A549 treated with CORT108297 at 1 μM for 4 hours (cell line): ENCODE results near the gene GLYATL1. TPM values are rescaled to one million over a fixed set of nuclear protein-coding genes. Genes with fewer than 3 reads are reported as not detected.

Experiments used
- total RNA-seq: library from RNA; stranded (reverse); fragments of 200-300 nt; extraction: Qiagen RNA extraction; gene quantifications from 5 replicates; pipeline ENCODE4 v1.2.3, GENCODE V29; 2022

Gene GLYATL1
- 0.15 TPM in 1 of 5 replicates, not detected in the others for total RNA-seq

DNA sequence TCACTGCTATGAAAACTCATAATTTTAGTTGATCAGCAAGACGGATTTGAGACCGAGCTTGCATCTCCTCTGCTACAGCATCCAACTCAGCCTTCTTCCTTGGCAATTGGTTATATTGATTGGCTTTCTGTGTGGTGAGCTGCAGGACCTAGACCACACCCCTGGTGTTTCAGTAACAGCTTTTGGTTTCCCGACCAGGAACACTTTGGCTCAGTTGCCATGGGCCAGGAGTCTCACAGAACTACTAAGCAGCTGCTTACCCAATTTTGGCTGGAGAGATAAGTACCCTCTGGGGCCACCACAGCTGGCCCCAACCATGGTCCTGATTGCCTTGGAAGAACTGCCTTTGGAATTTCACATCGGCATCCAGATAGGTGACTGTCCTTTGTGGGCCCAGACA is at the start of gene GLYATL1:
TSS of gene GLYATL1 (plus strand) at position 212 of the 400 bp plus-strand sequence. CDS start 7,600 bp downstream, outside the sequence.

Other genes starting within 250 kb of the GLYATL1 start
- not detected in 5 replicates for gene GLYAT, start 207.5 kb upstream of the GLYATL1 start, total RNA-seq
- gene GLYATL2, start 94.8 kb upstream of the GLYATL1 start, total RNA-seq: 0.08 TPM in 1 of 5 replicates, not detected in the others
- not detected in 5 replicates for gene GLYATL1B, start 146.8 kb downstream of the GLYATL1 start, total RNA-seq
- gene FAM111B, start 167.7 kb downstream of the GLYATL1 start, total RNA-seq: 7.1 to 8.6 TPM (median 7.3 TPM) in 5 replicates
- 8.3 to 11.2 TPM (median 9.3 TPM) in 5 replicates for gene FAM111A, start 203.4 kb downstream of the GLYATL1 start, total RNA-seq
- gene DTX4, start 232.6 kb downstream of the GLYATL1 start, total RNA-seq: 4.1 to 5.6 TPM (median 4.8 TPM) in 5 replicates